Esophagus muscularis mucosa (tissue), 4 donors: ENCODE results near the gene GSTM5. TPM values are rescaled to one million over a fixed set of nuclear protein-coding genes. Genes with fewer than 3 reads are reported as not detected.
A peak's percentile ranks its signal among the peaks of the same experiment; 100 is the strongest.

Source experiments
- DNase-seq: peaks from one replicate; pipeline ENCODE4 v3.0.0-alpha.2; 2017; ENCODE audit errors: extremely low spot score
- H3K27ac ChIP-seq, 4 donors: fragments of 200-600 bp; sonication (generic); replicated peaks in 1 of 4; 1 replicate in 3 of 4; 2 replicates in 1 of 4; pipeline ENCODE4 v1.5.1; 2016 to 2019; ENCODE audit warnings: mild to moderate bottlenecking in 1 of 4
- H3K27me3 ChIP-seq, 4 donors: fragments of 200-600 bp; sonication (generic); one replicate each; pipeline versions ENCODE4 v1.5.1 to v1.6.0; 2016 to 2019
- H3K36me3 ChIP-seq, 4 donors: fragments of 200-600 bp; sonication (generic); one replicate each; pipeline ENCODE4 v1.5.1; 2016 to 2019
- H3K4me1 ChIP-seq, 4 donors: fragments of 200-600 bp; sonication (generic); one replicate each; pipeline ENCODE4 v1.5.1; 2016 to 2019
- H3K4me3 ChIP-seq, 4 donors: fragments of 200-600 bp; sonication (generic); 1 replicate in 2 of 4; 2 replicates in 2 of 4; pipeline ENCODE4 v1.5.1; 2016 to 2019; ENCODE audit warnings: mild to moderate bottlenecking in 4 of 4, moderate library complexity in 1 of 4
- H3K9me3 ChIP-seq, 4 donors: fragments of 200-600 bp; sonication (generic); 1 replicate in 3 of 4; 2 replicates in 1 of 4; pipeline ENCODE4 v1.5.1; 2016 to 2019
- EP300 ChIP-seq: sonication (generic); formaldehyde crosslinking; IDR thresholded peaks from one replicate; pipeline ENCODE4 v1.6.1; 2017; ENCODE audit warnings: antibody characterized with exemption
- POLR2A ChIP-seq: fragments of 450-650 bp; IDR thresholded peaks from one replicate; pipeline ENCODE4 v1.6.1; 2017; ENCODE audit warnings: antibody characterized with exemption, moderate library complexity, mild to moderate bottlenecking, low read depth
- POLR2AphosphoS5 ChIP-seq, 2 donors: sonication (generic); formaldehyde crosslinking; IDR thresholded peaks; one replicate each; pipeline ENCODE4 v1.6.1; 2017; ENCODE audit warnings: antibody characterized with exemption in 2 of 2
- WGBS: methylation state at CpG from one replicate; pipeline ENCODE4 v1.1.5; 2018; 5-methylcytosine and 5-hydroxymethylcytosine counted together
- intact Hi-C: fragments of 100-400 bp; cut with DNase I; formaldehyde crosslinking; loops from one replicate; pipeline ENCODE4 v1.15.1; 2023
- total RNA-seq, 4 donors: library from RNA; depleted of rRNA; stranded (reverse); fragments of >200 nt; gene quantifications; one replicate each; pipeline versions ENCODE4 v1.1.0 to v1.2.1, GENCODE V29; 2016
- TF ChIP-seq, protein P1 (sequence below), 3 experiments: fragments of 200-600 bp in 2 of 3; fragments of 450-650 bp in 1 of 3; sonication (generic) in 2 of 3; IDR thresholded peaks; one replicate each; pipeline ENCODE4 v1.5.1; 2017 to 2019; ENCODE audit warnings: antibody characterized with exemption in 3 of 3, mild to moderate bottlenecking in 2 of 3, moderate library complexity in 1 of 3

The GSTM5 gene
- total RNA-seq, 4 donors from 2014 or later: 4.2 to 7.6 (median 6.0) TPM

DNA sequence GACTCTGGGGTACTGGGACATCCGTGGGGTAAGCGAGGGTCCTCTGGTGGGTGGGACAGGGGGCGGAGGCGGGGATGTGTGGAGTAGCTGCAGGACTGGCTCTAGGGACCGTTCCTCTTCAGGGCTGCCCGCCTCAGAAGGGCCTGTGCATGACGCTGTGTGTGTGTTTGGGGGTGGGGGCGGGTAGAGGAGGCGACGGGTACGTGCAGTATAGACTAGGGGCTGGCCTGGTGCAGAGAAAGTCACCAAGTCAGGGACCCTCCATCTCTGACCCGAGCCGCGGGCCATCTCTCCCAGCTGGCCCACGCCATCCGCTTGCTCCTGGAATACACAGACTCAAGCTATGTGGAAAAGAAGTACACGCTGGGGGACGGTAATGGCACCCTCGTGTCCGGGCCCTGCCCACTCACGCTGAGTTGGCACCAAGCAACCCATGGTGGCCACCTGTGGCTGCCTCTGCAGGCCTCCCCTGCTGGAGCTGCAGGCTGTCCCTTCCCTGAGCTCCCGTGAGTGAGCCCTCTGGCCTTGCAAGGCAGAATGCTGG, 342 bp downstream of the GSTM5 start:
- peaks cover 0 to 11% (median 4%) of the 10 kb centered on the region in 4 donors for H3K4me1 ChIP-seq
- H3K9me3 ChIP-seq: no peaks in the 10 kb centered on the region
- 45% methylated on average over 13 of the region's 22 CpGs for WGBS
- H3K36me3 ChIP-seq: no peaks in the 10 kb centered on the region
- DNase-seq: peak; percentile 79
- TF ChIP-seq POLR2A: no peak
- TF ChIP-seq, protein P1, sequence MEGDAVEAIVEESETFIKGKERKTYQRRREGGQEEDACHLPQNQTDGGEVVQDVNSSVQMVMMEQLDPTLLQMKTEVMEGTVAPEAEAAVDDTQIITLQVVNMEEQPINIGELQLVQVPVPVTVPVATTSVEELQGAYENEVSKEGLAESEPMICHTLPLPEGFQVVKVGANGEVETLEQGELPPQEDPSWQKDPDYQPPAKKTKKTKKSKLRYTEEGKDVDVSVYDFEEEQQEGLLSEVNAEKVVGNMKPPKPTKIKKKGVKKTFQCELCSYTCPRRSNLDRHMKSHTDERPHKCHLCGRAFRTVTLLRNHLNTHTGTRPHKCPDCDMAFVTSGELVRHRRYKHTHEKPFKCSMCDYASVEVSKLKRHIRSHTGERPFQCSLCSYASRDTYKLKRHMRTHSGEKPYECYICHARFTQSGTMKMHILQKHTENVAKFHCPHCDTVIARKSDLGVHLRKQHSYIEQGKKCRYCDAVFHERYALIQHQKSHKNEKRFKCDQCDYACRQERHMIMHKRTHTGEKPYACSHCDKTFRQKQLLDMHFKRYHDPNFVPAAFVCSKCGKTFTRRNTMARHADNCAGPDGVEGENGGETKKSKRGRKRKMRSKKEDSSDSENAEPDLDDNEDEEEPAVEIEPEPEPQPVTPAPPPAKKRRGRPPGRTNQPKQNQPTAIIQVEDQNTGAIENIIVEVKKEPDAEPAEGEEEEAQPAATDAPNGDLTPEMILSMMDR (IDR thresholded peaks at IDR 0.05): no peak
- TF ChIP-seq EP300: no peak
- TF ChIP-seq POLR2AphosphoS5 (IDR thresholded peaks at IDR 0.05): no peak
- intact Hi-C loops: no loop called here
- no peak overlapping the region for H3K27ac ChIP-seq
- peak overlapping the region; percentile 39 to 46 (median 43) for H3K4me3 ChIP-seq
- H3K27me3 ChIP-seq: peaks cover 0 to 6% (median 0%) of the 10 kb centered on the region in 4 donors

DNA sequence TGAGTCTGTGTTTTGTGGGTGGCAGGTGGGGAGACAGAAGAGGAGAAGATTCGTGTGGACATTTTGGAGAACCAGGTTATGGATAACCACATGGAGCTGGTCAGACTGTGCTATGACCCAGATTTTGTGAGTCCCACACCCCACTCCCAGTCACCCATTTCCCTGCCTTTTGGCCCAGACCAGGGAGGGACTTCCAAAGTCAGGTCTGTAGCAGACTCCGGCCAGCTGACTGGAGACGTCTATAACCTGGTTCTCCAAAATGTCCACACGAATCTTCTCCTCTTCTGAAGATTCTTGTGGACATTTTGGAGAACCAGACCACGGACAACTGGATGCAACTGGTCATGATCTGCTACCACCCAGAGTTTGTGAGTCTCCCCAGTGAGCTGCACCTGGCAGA, 1.6 kb downstream of the GSTM5 start:
- no peak overlapping the region for H3K27ac ChIP-seq
- H3K27me3 ChIP-seq: peaks cover 0 to 6% (median 0%) of the 10 kb centered on the region in 4 donors
- WGBS: 97% methylated on average over 5 of the region's 5 CpGs
- intact Hi-C loops: no loop called here
- no peaks in the 10 kb centered on the region for H3K36me3 ChIP-seq
- peak; percentile 57 for DNase-seq
- peaks cover 0 to 11% (median 4%) of the 10 kb centered on the region in 4 donors for H3K4me1 ChIP-seq
- TF ChIP-seq, protein P1 (IDR thresholded peaks at IDR 0.05): no peak
- TF ChIP-seq EP300: no peak
- H3K4me3 ChIP-seq: no peak overlapping the region
- H3K9me3 ChIP-seq: no peaks in the 10 kb centered on the region

DNA sequence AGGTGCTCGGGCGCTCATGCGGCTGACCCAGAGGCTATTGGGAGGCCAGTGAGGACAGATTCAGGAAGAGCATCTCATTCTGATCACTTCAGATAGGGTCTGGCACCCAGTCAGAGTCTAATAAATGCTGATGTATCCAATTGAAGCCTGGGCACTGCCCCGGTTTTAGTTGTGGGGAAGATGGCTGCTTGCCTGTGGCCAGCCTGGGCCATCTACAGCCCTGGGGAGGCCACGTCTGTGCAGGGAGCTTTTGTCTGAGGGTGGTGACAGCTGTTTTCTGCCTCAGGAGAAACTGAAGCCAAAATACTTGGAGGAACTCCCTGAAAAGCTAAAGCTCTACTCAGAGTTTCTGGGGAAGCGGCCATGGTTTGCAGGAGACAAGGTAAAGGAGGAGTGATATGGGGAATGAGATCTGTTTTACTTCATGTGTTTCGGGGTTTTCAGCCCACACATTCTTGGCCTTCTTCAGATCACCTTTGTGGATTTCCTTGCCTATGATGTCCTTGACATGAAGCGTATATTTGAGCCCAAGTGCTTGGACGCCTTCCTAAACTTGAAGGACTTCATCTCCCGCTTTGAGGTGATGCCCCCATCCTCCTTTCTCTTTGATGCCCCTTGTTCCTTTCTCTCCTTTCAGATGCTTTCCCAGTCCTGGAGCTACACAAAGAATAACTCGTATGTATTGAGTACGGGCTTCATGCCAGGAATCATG, 2.8 kb downstream of the GSTM5 start:
- DNase-seq: peak; percentile 60
- H3K4me3 ChIP-seq: no peak overlapping the region
- H3K36me3 ChIP-seq: no peaks in the 10 kb centered on the region
- 82% methylated on average over 11 of the region's 12 CpGs for WGBS
- peaks cover 0 to 6% (median 0%) of the 10 kb centered on the region in 4 donors for H3K27me3 ChIP-seq
- TF ChIP-seq POLR2A: no peak
- TF ChIP-seq EP300: no peak
- no peak for TF ChIP-seq POLR2AphosphoS5 (IDR thresholded peaks at IDR 0.05)
- TF ChIP-seq, protein P1 (IDR thresholded peaks at IDR 0.05): no peak
- no peaks in the 10 kb centered on the region for H3K9me3 ChIP-seq
- intact Hi-C loops: no loop called here
- H3K27ac ChIP-seq: no peak overlapping the region
- H3K4me1 ChIP-seq: peaks cover 0 to 17% (median 8%) of the 10 kb centered on the region in 4 donors

DNA sequence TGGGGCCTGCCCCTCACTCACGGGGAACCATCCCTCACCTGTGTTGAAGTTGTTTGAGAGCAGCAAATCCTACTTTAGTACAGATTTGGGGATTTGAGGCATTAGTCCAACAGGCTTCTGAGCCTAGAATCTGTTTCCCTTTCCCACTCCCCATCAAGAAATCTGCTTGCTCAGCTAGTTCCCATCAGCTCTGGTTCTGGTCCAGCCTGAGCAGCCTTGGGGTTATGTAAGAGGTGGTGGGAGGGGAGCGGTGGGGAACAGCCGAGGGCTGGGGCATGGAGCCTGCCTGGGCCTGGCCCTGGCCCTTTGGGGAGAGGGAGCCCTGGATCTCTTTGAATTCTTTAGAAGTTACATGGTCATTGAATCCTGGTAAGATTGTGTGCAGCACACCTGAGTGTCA, 4.1 kb downstream of the GSTM5 start:
- peaks cover 0 to 6% (median 0%) of the 10 kb centered on the region in 4 donors for H3K27me3 ChIP-seq
- H3K4me1 ChIP-seq: peaks cover 0 to 17% (median 8%) of the 10 kb centered on the region in 4 donors
- 88% methylated on average over 2 of the region's 3 CpGs for WGBS
- H3K9me3 ChIP-seq: no peaks in the 10 kb centered on the region
- no peak overlapping the region for H3K4me3 ChIP-seq
- peak overlapping the region in 1 of 4 donors; percentile 44 for H3K27ac ChIP-seq
- no peak for TF ChIP-seq POLR2A
- no peak for TF ChIP-seq EP300
- TF ChIP-seq, protein P1 (IDR thresholded peaks at IDR 0.05): no peak
- TF ChIP-seq POLR2AphosphoS5 (IDR thresholded peaks at IDR 0.05): no peak
- intact Hi-C loops: no loop called here
- peak; percentile 74 for DNase-seq
- no peaks in the 10 kb centered on the region for H3K36me3 ChIP-seq
